ENCODE measurements around the gene GGT6. TPM values are rescaled to one million over a fixed set of nuclear protein-coding genes. Genes with fewer than 3 reads are reported as not detected.

The GGT6 gene
- total and polyA plus RNA-seq, 3 donors from 2014 or later: 2.5 to 5.9 (median 3.8) TPM

GRCh38 chr17:4588898-4589625 lies 28.7 kb upstream of the GGT6 start:
- Histone ChIP-seq H3K36me3 (ENCODE audit: low read depth, missing control alignments) (no peaks in the 10 kb centered on the region), H3K27ac (no peak overlapping the region), H3K4me3 (no peak overlapping the region), H3K4me1 (peaks cover 2% of the 10 kb centered on the region), H3K9me3 (no peaks in the 10 kb centered on the region), H3K27me3 (no peaks in the 10 kb centered on the region)
- TF ChIP-seq CTCF (IDR thresholded peaks at IDR 0.05) (no peak), POLR2A (IDR thresholded peaks at IDR 0.05) (no peak)
- no peak for DNase-seq
- intact Hi-C loops (cut with DNase I; ENCODE audit: low total_unique reads): no loop called here
- 89 to 90% methylated on average over 11 to 22 of the region's 22 CpGs for WGBS, 2 donors

- DNase-seq: no peak
- Histone ChIP-seq H3K27me3 (no peaks in the 10 kb centered on the region), H3K36me3 (ENCODE audit: low read depth, missing control alignments) (no peaks in the 10 kb centered on the region), H3K27ac (no peak overlapping the region), H3K4me1 (peaks cover 6% of the 10 kb centered on the region), H3K4me3 (no peak overlapping the region), H3K9me3 (no peaks in the 10 kb centered on the region)
- WGBS, 2 donors: 90% methylated on average over 11 of the region's 11 CpGs
- TF ChIP-seq POLR2A (IDR thresholded peaks at IDR 0.05): no peak
- no peak for TF ChIP-seq CTCF (IDR thresholded peaks at IDR 0.05)
- intact Hi-C loops (cut with DNase I; ENCODE audit: low total_unique reads): no loop called here
Measured at GRCh38 chr17:4588391-4588790, 28.0 kb upstream of the GGT6 start.

- TF ChIP-seq CTCF (IDR thresholded peaks at IDR 0.05): no peak
- no peak for TF ChIP-seq POLR2A (IDR thresholded peaks at IDR 0.05)
- no peaks in the 10 kb centered on the region for H3K9me3 ChIP-seq
- no peak overlapping the region for H3K27ac ChIP-seq
- no peaks in the 10 kb centered on the region for H3K36me3 ChIP-seq (ENCODE audit: low read depth, missing control alignments)
- WGBS, 2 donors: 51 to 64% methylated on average over 9 of the region's 9 CpGs
- H3K4me3 ChIP-seq: no peak overlapping the region
- no peaks in the 10 kb centered on the region for H3K27me3 ChIP-seq
- no peak for DNase-seq
- peaks cover 6% of the 10 kb centered on the region for H3K4me1 ChIP-seq
- intact Hi-C loops (cut with DNase I; ENCODE audit: low total_unique reads): no loop called here
Measured at GRCh38 chr17:4587803-4588202, 27.4 kb upstream of the GGT6 start.

GRCh38 chr17:4587195-4587594 lies 26.8 kb upstream of the GGT6 start:
- intact Hi-C loops (cut with DNase I; ENCODE audit: low total_unique reads): no loop called here
- peaks cover 6% of the 10 kb centered on the region for H3K4me1 ChIP-seq
- TF ChIP-seq CTCF (IDR thresholded peaks at IDR 0.05): no peak
- no peak for TF ChIP-seq POLR2A (IDR thresholded peaks at IDR 0.05)
- H3K9me3 ChIP-seq: no peaks in the 10 kb centered on the region
- WGBS, 2 donors: 83 to 97% methylated on average over 4 to 7 of the region's 7 CpGs
- no peak for DNase-seq
- no peak overlapping the region for H3K4me3 ChIP-seq
- no peaks in the 10 kb centered on the region for H3K36me3 ChIP-seq (ENCODE audit: low read depth, missing control alignments)
- H3K27me3 ChIP-seq: no peaks in the 10 kb centered on the region
- no peak overlapping the region for H3K27ac ChIP-seq

- TF ChIP-seq CTCF (IDR thresholded peaks at IDR 0.05): no peak
- no peak for TF ChIP-seq POLR2A (IDR thresholded peaks at IDR 0.05)
Measured at GRCh38 chr17:4586043-4586442, 25.7 kb upstream of the GGT6 start.

More at GRCh38 chr17:4586043-4586442, 25.7 kb upstream of the GGT6 start:
- Histone ChIP-seq H3K27me3 (no peaks in the 10 kb centered on the region), H3K4me3 (no peak overlapping the region), H3K9me3 (no peaks in the 10 kb centered on the region), H3K36me3 (ENCODE audit: low read depth, missing control alignments) (no peaks in the 10 kb centered on the region), H3K4me1 (peaks cover 6% of the 10 kb centered on the region), H3K27ac (no peak overlapping the region)
- intact Hi-C loops (cut with DNase I; ENCODE audit: low total_unique reads): no loop called here
- 83 to 89% methylated on average over 9 of the region's 9 CpGs for WGBS, 2 donors
- no peak for DNase-seq
